GM18867 (cell line): ENCODE results near the gene CBLC.

Experiments used
- ATAC-seq: cut with Tn5 transposase; IDR thresholded peaks from one replicate; pipeline ENCODE4 v1.9.1; 2021; ENCODE audit warnings: mild to moderate bottlenecking, moderate library complexity; ENCODE audit not compliant: unreplicated experiment

The CBLC gene

GRCh38 chr19:44777715-44778347 lies at the start of gene CBLC:
Gene CBLC, plus strand, starts transcription at chr19:44777890. Its CDS starts 42 bp downstream, at chr19:44777932.
- no peak for ATAC-seq

- no peak for ATAC-seq
Observed at GRCh38 chr19:44728178-44728577, 49.5 kb upstream of the CBLC start.

- ATAC-seq, result no peak
Observed at GRCh38 chr19:44729516-44730033, 48.1 kb upstream of the CBLC start.

- ATAC-seq, result no peak
Observed at GRCh38 chr19:44731081-44731480, 46.6 kb upstream of the CBLC start.

GRCh38 chr19:44731622-44732021 lies 46.1 kb upstream of the CBLC start:
- ATAC-seq, result no peak

GRCh38 chr19:44732235-44733014 lies 45.3 kb upstream of the CBLC start:
- no peak for ATAC-seq

GRCh38 chr19:44734357-44734756 lies 43.3 kb upstream of the CBLC start:
- no peak for ATAC-seq

- no peak for ATAC-seq
Observed at GRCh38 chr19:44735011-44735410, 42.7 kb upstream of the CBLC start.

GRCh38 chr19:44737238-44738071 lies 40.2 kb upstream of the CBLC start:
- no peak for ATAC-seq

- ATAC-seq, result no peak
Observed at GRCh38 chr19:44738136-44738535, 39.6 kb upstream of the CBLC start.

- ATAC-seq, result no peak
Observed at GRCh38 chr19:44738603-44739558, 38.8 kb upstream of the CBLC start.

GRCh38 chr19:44740351-44740824 lies 37.3 kb upstream of the CBLC start:
- ATAC-seq, result no peak

GRCh38 chr19:44741258-44741731 lies 36.4 kb upstream of the CBLC start:
- ATAC-seq, result no peak

GRCh38 chr19:44741841-44742329 lies 35.8 kb upstream of the CBLC start:
- ATAC-seq, result no peak

GRCh38 chr19:44742330-44743061 lies 35.2 kb upstream of the CBLC start:
- no peak for ATAC-seq

GRCh38 chr19:44744871-44745332 lies 32.8 kb upstream of the CBLC start:
- ATAC-seq, result no peak

GRCh38 chr19:44745341-44745831 lies 32.3 kb upstream of the CBLC start:
- no peak for ATAC-seq

GRCh38 chr19:44745887-44746600 lies 31.6 kb upstream of the CBLC start:
- no peak for ATAC-seq
